ENCODE results near the gene USB1.

DNA sequence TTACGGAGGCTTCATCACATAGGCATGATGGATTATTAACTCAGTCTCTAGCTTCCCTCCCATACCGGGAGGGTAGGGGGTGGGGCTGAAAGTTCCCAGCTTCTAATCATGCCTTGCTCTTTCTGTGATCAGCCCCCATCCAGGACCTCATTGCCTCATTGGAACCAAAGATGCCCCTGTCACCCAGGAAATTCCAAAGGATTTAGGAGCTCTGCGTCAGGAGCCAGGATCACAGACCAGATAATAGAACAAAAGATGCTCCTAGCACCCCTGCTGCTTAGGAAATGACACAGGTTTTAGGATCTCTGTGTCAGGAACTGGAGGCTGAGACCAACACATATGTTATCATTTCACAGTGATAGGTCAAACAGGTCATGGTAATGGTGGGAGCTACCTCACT, 9.7 kb downstream of the USB1 start:
- TF ChIP-seq, protein P1, sequence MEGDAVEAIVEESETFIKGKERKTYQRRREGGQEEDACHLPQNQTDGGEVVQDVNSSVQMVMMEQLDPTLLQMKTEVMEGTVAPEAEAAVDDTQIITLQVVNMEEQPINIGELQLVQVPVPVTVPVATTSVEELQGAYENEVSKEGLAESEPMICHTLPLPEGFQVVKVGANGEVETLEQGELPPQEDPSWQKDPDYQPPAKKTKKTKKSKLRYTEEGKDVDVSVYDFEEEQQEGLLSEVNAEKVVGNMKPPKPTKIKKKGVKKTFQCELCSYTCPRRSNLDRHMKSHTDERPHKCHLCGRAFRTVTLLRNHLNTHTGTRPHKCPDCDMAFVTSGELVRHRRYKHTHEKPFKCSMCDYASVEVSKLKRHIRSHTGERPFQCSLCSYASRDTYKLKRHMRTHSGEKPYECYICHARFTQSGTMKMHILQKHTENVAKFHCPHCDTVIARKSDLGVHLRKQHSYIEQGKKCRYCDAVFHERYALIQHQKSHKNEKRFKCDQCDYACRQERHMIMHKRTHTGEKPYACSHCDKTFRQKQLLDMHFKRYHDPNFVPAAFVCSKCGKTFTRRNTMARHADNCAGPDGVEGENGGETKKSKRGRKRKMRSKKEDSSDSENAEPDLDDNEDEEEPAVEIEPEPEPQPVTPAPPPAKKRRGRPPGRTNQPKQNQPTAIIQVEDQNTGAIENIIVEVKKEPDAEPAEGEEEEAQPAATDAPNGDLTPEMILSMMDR (conservative IDR thresholded peaks at IDR 0.05; ENCODE audit: low read depth in 2 of 2): no peak
- TF ChIP-seq JUNB (IDR thresholded peaks at IDR 0.05; ENCODE audit: unreplicated experiment) (no peak), POLR2AphosphoS5 (IDR thresholded peaks at IDR 0.05; ENCODE audit: low read depth) (no peak), ZNF114 (CRISPR knock-in tag; IDR thresholded peaks at IDR 0.05) (no peak), EZH2 (IDR thresholded peaks at IDR 0.05; ENCODE audit: low read depth, unreplicated experiment) (no peak), EZH2phosphoT487 (IDR thresholded peaks at IDR 0.05; ENCODE audit: unreplicated experiment) (no peak), CREB1 (CRISPR knock-in tag; IDR thresholded peaks at IDR 0.05; ENCODE audit: low read depth) (no peak), NANOG (IDR thresholded peaks at IDR 0.05; ENCODE audit: borderline replicate concordance) (no peak)
- TF ChIP-seq, protein P2, sequence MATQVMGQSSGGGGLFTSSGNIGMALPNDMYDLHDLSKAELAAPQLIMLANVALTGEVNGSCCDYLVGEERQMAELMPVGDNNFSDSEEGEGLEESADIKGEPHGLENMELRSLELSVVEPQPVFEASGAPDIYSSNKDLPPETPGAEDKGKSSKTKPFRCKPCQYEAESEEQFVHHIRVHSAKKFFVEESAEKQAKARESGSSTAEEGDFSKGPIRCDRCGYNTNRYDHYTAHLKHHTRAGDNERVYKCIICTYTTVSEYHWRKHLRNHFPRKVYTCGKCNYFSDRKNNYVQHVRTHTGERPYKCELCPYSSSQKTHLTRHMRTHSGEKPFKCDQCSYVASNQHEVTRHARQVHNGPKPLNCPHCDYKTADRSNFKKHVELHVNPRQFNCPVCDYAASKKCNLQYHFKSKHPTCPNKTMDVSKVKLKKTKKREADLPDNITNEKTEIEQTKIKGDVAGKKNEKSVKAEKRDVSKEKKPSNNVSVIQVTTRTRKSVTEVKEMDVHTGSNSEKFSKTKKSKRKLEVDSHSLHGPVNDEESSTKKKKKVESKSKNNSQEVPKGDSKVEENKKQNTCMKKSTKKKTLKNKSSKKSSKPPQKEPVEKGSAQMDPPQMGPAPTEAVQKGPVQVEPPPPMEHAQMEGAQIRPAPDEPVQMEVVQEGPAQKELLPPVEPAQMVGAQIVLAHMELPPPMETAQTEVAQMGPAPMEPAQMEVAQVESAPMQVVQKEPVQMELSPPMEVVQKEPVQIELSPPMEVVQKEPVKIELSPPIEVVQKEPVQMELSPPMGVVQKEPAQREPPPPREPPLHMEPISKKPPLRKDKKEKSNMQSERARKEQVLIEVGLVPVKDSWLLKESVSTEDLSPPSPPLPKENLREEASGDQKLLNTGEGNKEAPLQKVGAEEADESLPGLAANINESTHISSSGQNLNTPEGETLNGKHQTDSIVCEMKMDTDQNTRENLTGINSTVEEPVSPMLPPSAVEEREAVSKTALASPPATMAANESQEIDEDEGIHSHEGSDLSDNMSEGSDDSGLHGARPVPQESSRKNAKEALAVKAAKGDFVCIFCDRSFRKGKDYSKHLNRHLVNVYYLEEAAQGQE (IDR thresholded peaks at IDR 0.05; ENCODE audit: unreplicated experiment): no peak
- TF ChIP-seq, protein P3, sequence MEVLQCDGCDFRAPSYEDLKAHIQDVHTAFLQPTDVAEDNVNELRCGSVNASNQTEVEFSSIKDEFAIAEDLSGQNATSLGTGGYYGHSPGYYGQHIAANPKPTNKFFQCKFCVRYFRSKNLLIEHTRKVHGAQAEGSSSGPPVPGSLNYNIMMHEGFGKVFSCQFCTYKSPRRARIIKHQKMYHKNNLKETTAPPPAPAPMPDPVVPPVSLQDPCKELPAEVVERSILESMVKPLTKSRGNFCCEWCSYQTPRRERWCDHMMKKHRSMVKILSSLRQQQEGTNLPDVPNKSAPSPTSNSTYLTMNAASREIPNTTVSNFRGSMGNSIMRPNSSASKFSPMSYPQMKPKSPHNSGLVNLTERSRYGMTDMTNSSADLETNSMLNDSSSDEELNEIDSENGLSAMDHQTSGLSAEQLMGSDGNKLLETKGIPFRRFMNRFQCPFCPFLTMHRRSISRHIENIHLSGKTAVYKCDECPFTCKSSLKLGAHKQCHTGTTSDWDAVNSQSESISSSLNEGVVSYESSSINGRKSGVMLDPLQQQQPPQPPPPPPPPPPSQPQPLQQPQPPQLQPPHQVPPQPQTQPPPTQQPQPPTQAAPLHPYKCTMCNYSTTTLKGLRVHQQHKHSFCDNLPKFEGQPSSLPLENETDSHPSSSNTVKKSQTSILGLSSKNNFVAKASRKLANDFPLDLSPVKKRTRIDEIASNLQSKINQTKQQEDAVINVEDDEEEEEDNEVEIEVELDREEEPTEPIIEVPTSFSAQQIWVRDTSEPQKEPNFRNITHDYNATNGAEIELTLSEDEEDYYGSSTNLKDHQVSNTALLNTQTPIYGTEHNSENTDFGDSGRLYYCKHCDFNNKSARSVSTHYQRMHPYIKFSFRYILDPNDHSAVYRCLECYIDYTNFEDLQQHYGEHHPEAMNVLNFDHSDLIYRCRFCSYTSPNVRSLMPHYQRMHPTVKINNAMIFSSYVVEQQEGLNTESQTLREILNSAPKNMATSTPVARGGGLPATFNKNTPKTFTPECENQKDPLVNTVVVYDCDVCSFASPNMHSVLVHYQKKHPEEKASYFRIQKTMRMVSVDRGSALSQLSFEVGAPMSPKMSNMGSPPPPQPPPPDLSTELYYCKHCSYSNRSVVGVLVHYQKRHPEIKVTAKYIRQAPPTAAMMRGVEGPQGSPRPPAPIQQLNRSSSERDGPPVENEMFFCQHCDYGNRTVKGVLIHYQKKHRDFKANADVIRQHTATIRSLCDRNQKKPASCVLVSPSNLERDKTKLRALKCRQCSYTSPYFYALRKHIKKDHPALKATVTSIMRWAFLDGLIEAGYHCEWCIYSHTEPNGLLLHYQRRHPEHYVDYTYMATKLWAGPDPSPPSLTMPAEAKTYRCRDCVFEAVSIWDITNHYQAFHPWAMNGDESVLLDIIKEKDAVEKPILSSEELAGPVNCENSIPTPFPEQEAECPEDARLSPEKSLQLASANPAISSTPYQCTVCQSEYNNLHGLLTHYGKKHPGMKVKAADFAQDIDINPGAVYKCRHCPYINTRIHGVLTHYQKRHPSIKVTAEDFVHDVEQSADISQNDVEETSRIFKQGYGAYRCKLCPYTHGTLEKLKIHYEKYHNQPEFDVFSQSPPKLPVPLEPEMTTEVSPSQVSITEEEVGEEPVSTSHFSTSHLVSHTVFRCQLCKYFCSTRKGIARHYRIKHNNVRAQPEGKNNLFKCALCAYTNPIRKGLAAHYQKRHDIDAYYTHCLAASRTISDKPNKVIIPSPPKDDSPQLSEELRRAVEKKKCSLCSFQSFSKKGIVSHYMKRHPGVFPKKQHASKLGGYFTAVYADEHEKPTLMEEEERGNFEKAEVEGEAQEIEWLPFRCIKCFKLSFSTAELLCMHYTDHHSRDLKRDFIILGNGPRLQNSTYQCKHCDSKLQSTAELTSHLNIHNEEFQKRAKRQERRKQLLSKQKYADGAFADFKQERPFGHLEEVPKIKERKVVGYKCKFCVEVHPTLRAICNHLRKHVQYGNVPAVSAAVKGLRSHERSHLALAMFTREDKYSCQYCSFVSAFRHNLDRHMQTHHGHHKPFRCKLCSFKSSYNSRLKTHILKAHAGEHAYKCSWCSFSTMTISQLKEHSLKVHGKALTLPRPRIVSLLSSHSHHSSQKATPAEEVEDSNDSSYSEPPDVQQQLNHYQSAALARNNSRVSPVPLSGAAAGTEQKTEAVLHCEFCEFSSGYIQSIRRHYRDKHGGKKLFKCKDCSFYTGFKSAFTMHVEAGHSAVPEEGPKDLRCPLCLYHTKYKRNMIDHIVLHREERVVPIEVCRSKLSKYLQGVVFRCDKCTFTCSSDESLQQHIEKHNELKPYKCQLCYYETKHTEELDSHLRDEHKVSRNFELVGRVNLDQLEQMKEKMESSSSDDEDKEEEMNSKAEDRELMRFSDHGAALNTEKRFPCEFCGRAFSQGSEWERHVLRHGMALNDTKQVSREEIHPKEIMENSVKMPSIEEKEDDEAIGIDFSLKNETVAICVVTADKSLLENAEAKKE (CRISPR knock-in tag; IDR thresholded peaks at IDR 0.05): no peak

Data from GM23338 (cell line).